Body of pancreas (tissue), 4 donors: ENCODE measurements around the gene FBXO42. TPM values are rescaled to one million over a fixed set of nuclear protein-coding genes. Genes with fewer than 3 reads are reported as not detected.
A peak's percentile ranks its signal among the peaks of the same experiment; 100 is the strongest.

Experiments
- ATAC-seq: fragments of 150-250 bp; one replicate; pipeline ENCODE4 v1.9.1; 2016
- DNase-seq, 4 donors: peaks; one replicate each; pipeline ENCODE4 v3.0.0-alpha.2; 2019
- H3K27ac ChIP-seq, 4 donors: fragments of 200-600 bp; sonication (generic); 1 replicate in 3 of 4; 2 replicates in 1 of 4; pipeline versions ENCODE4 v1.5.1 to v1.6.1; 2016 to 2019; ENCODE audit warnings: mild to moderate bottlenecking in 1 of 4, mixed read lengths in 1 of 4, moderate library complexity in 1 of 4
- H3K27me3 ChIP-seq, 2 donors: fragments of 200-600 bp; sonication (generic); one replicate each; pipeline ENCODE4 v1.6.0; 2016; ENCODE audit warnings: mild to moderate bottlenecking in 1 of 2
- H3K36me3 ChIP-seq, 2 donors: fragments of 200-600 bp; sonication (generic); replicated peaks in 1 of 2; 2 replicates each; pipeline ENCODE4 v1.5.1; 2016; ENCODE audit warnings: low read depth in 2 of 2; ENCODE audit not compliant: insufficient read depth in 1 of 2
- H3K4me1 ChIP-seq: fragments of 200-600 bp; sonication (generic); one replicate; pipeline ENCODE4 v1.6.0; 2016
- H3K4me3 ChIP-seq, 2 donors: fragments of 200-600 bp; sonication (generic); 1 replicate in 1 of 2; 2 replicates in 1 of 2; pipeline ENCODE4 v1.5.1; 2016 to 2019
- H3K9me3 ChIP-seq, 3 donors: fragments of 200-600 bp; sonication (generic); 1 replicate in 2 of 3; 2 replicates in 1 of 3; pipeline ENCODE4 v1.5.1; 2016
- POLR2A ChIP-seq, 3 donors: fragments of 450-650 bp; IDR thresholded peaks; one replicate each; pipeline ENCODE4 v1.6.1; 2016; ENCODE audit warnings: antibody characterized with exemption in 3 of 3, mild to moderate bottlenecking in 2 of 3
- WGBS, 2 donors: methylation state at CpG; one replicate each; pipeline ENCODE4 v1.1.5; 2017; 5-methylcytosine and 5-hydroxymethylcytosine counted together
- intact Hi-C: fragments of 100-400 bp; cut with DNase I; formaldehyde crosslinking; loops from one replicate; pipeline ENCODE4 v1.15.1; 2023
- total RNA-seq, 2 donors: library from RNA; depleted of rRNA; stranded (reverse); fragments of >200 nt; gene quantifications; one replicate each; pipeline ENCODE4 v1.1.0, GENCODE V29; 2016
- TF ChIP-seq, protein P1 (sequence below), 7 experiments: fragments of 450-650 bp in 4 of 7; fragments of 200-600 bp in 3 of 7; sonication (generic) in 3 of 7; IDR thresholded peaks; one replicate each; pipeline ENCODE4 v1.5.1; 2016 to 2019; ENCODE audit warnings: antibody characterized with exemption in 7 of 7

FBXO42 gene
- total RNA-seq, 2 donors from 2014 or later, result 11.9 to 33.6 TPM

GRCh38 chr1:16235944-16236510 is 116.3 kb downstream of the FBXO42 start:
- Histone ChIP-seq H3K27ac (peak overlapping the region; percentile 92 to 97 (median 93)), H3K4me3 (peak overlapping the region in 1 of 2 donors; percentile 82), H3K4me1 (peaks cover 20% of the 10 kb centered on the region), H3K9me3 (no peaks in the 10 kb centered on the region), H3K36me3 (no peaks in the 10 kb centered on the region), H3K27me3 (no peaks in the 10 kb centered on the region)
- peak; percentile 55 for ATAC-seq
- WGBS, 2 donors, result 29 to 36% methylated on average over 4 to 6 of the region's 6 CpGs
- peak; percentile 44 to 68 (median 60) for DNase-seq
- no peak for TF ChIP-seq POLR2A (IDR thresholded peaks at IDR 0.05)
- TF ChIP-seq, protein P1, sequence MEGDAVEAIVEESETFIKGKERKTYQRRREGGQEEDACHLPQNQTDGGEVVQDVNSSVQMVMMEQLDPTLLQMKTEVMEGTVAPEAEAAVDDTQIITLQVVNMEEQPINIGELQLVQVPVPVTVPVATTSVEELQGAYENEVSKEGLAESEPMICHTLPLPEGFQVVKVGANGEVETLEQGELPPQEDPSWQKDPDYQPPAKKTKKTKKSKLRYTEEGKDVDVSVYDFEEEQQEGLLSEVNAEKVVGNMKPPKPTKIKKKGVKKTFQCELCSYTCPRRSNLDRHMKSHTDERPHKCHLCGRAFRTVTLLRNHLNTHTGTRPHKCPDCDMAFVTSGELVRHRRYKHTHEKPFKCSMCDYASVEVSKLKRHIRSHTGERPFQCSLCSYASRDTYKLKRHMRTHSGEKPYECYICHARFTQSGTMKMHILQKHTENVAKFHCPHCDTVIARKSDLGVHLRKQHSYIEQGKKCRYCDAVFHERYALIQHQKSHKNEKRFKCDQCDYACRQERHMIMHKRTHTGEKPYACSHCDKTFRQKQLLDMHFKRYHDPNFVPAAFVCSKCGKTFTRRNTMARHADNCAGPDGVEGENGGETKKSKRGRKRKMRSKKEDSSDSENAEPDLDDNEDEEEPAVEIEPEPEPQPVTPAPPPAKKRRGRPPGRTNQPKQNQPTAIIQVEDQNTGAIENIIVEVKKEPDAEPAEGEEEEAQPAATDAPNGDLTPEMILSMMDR (IDR thresholded peaks at IDR 0.05), result peak in 4 of 7 experiments; percentile 41 to 54 (median 48)
- intact Hi-C loops, result no loop called here

GRCh38 chr1:16235347-16235746 is 116.9 kb downstream of the FBXO42 start:
- no peak for ATAC-seq
- Histone ChIP-seq H3K4me1 (peaks cover 20% of the 10 kb centered on the region), H3K36me3 (no peaks in the 10 kb centered on the region), H3K27ac (no peak overlapping the region), H3K4me3 (no peak overlapping the region), H3K9me3 (no peaks in the 10 kb centered on the region), H3K27me3 (no peaks in the 10 kb centered on the region)
- TF ChIP-seq, protein P1 (IDR thresholded peaks at IDR 0.05), result no peak
- no peak for TF ChIP-seq POLR2A (IDR thresholded peaks at IDR 0.05)
- WGBS, 2 donors, result 76 to 82% methylated on average over 2 of the region's 2 CpGs
- intact Hi-C loops, result no loop called here
- no peak for DNase-seq

- ATAC-seq (no peak), DNase-seq (no peak)
- TF ChIP-seq, protein P1 (IDR thresholded peaks at IDR 0.05), result no peak
- TF ChIP-seq POLR2A (IDR thresholded peaks at IDR 0.05), result no peak
- no peaks in the 10 kb centered on the region for H3K27me3 ChIP-seq
- H3K4me1 ChIP-seq, result peaks cover 20% of the 10 kb centered on the region
- intact Hi-C loops, result no loop called here
- no peak overlapping the region for H3K4me3 ChIP-seq
- no peaks in the 10 kb centered on the region for H3K36me3 ChIP-seq
- WGBS, 2 donors, result 89 to 96% methylated on average over 3 to 8 of the region's 8 CpGs
- no peaks in the 10 kb centered on the region for H3K9me3 ChIP-seq
- no peak overlapping the region for H3K27ac ChIP-seq
These were observed 118.8 kb downstream of the FBXO42 start for GRCh38 chr1:16233431-16233830.

DNA sequence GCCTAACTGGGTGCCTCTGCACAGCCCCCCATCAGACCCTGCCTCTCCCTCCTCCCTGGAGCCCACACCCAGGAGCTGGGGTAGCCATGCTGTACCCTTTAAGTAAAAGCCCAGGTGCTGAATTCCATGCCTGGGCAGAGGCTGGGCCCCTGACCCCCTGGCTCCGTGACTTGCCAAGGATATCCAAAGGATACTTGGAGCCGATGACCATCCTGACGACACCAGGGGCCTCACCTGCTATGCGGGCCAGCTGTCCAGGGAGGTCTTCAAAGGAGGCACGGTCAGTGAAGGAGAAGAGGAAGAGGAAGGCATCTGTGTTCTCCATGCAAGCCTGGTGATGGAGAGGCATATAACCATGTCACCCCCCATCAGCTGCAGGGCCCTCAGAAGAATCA is 120.0 kb downstream of the FBXO42 start:
- no peak for TF ChIP-seq POLR2A (IDR thresholded peaks at IDR 0.05)
- TF ChIP-seq, protein P1 (IDR thresholded peaks at IDR 0.05), result no peak

More for the DNA sequence above, 120.0 kb downstream of the FBXO42 start:
- H3K4me1 ChIP-seq, result peaks cover 14% of the 10 kb centered on the region
- 97% methylated on average over 5 of the region's 5 CpGs for WGBS, 2 donors
- DNase-seq (no peak), ATAC-seq (no peak)
- no peak overlapping the region for H3K4me3 ChIP-seq
- H3K27ac ChIP-seq, result no peak overlapping the region
- H3K9me3 ChIP-seq, result no peaks in the 10 kb centered on the region
- intact Hi-C loops, result no loop called here
- H3K27me3 ChIP-seq, result no peaks in the 10 kb centered on the region
- H3K36me3 ChIP-seq, result no peaks in the 10 kb centered on the region
